Body of pancreas (tissue), 4 donors: ENCODE data around the gene IFT27.

Source experiments
- CTCF ChIP-seq, 7 experiments: fragments of 450-650 bp in 4 of 7; fragments of 200-600 bp in 3 of 7; sonication (generic) in 3 of 7; IDR thresholded peaks; one replicate each; pipeline ENCODE4 v1.5.1; 2016 to 2019; ENCODE audit warnings: antibody characterized with exemption in 7 of 7
- POLR2A ChIP-seq, 3 donors: fragments of 450-650 bp; IDR thresholded peaks; one replicate each; pipeline ENCODE4 v1.6.1; 2016; ENCODE audit warnings: antibody characterized with exemption in 3 of 3, mild to moderate bottlenecking in 2 of 3

- TF ChIP-seq POLR2A (IDR thresholded peaks at IDR 0.05) (no peak), CTCF (IDR thresholded peaks at IDR 0.05) (no peak)
Observed at GRCh38 chr22:36727110-36727509, 48.8 kb downstream of the IFT27 start.
